ENCODE measurements around the gene SCEL.

GRCh38 chr13:77555246-77555645 is 19.7 kb downstream of the SCEL start:
- TF ChIP-seq CTCF (conservative IDR thresholded peaks at IDR 0.05) (no peak), ZFX (IDR thresholded peaks at IDR 0.05) (no peak)
